HCT116 (cell line): Measurements from ENCODE around the gene KSR2. TPM values are rescaled to one million over a fixed set of nuclear protein-coding genes. Genes with fewer than 3 reads are reported as not detected.

Source experiments
- ATAC-seq: fragments of 200-7000 bp; cut with Tn5 transposase; 2 replicates; pipeline ENCODE4 v1.9.1; 2020; ENCODE audit warnings: mild to moderate bottlenecking, moderate library complexity
- BruUV-seq: library from RNA; stranded (reverse); fragments of 400-500 nt; replicated peaks from 2 replicates; lab custom pipeline; 2021; lab: Mats Ljungman, UMichigan
- CTCF ChIA-PET: fragments of 300-600 bp; sonication (Branson Sonifier 250); formaldehyde crosslinking; loops from one replicate; lab custom pipeline; 2021; ENCODE audit warnings: antibody characterized with exemption; lab: Charles Lee
- POLR2A ChIA-PET: fragments of 300-600, 350-600 bp; sonication (Branson Sonifier 250); formaldehyde crosslinking; loops from one replicate; lab custom pipeline; 2021; ENCODE audit warnings: antibody characterized with exemption; lab: Charles Lee
- RAD21 ChIA-PET, 2 experiments: fragments of 300-600 bp; sonication (Branson Sonifier 250); formaldehyde crosslinking; loops; one replicate each; lab custom pipeline; 2023; ENCODE audit warnings: low total read pairs in 2 of 2; ENCODE audit not compliant: uncharacterized antibody in 2 of 2, unreplicated experiment in 2 of 2, low non-redundant PET in 1 of 2; lab: Charles Lee
- DNase-seq: peaks from one replicate; pipeline ENCODE4 v3.0.0-alpha.2; 2010; ENCODE audit warnings: low read depth, low spot score
- H2AFZ ChIP-seq: fragments of 200-600 bp; shearing (Covaris generic), sonication (generic); 2 replicates; pipeline ENCODE4 v1.6.1; 2017; ENCODE audit warnings: low read depth, mixed run types, mixed read lengths, antibody characterized with exemption, low read length; ENCODE audit not compliant: poor library complexity, severe bottlenecking
- H3K27ac ChIP-seq: 2 replicates; pipeline ENCODE4 v1.5.1; 2012; ENCODE audit warnings: low read depth, low read length
- H3K27me3 ChIP-seq: fragments of 200-600 bp; sonication (generic); 2 replicates; pipeline ENCODE4 v1.6.1; 2016; ENCODE audit warnings: mixed run types, low read length, mixed read lengths; ENCODE audit not compliant: insufficient read depth
- H3K36me3 ChIP-seq, 2 experiments: fragments of 200-500 bp in 1 of 2; fragments of 200-600 bp in 1 of 2; sonication (Bioruptor generic) in 1 of 2; sonication (generic) in 1 of 2; 2 replicates each; pipeline versions ENCODE4 v1.5.1 to v1.6.1; 2014 to 2016; ENCODE audit warnings: low read length in 2 of 2, inconsistent platforms in 1 of 2, mixed read lengths in 1 of 2, mixed run types in 1 of 2; ENCODE audit not compliant: insufficient read depth in 2 of 2, control insufficient read depth in 1 of 2
- H3K4me1 ChIP-seq, 2 experiments: fragments of 200-600 bp in 1 of 2; sonication (generic) in 1 of 2; 2 replicates each; pipeline versions ENCODE4 v1.5.1 to v1.6.1; 2012 to 2017; ENCODE audit warnings: low read length in 2 of 2, inconsistent platforms in 1 of 2, mild to moderate bottlenecking in 1 of 2, mixed read lengths in 1 of 2, mixed run types in 1 of 2, moderate library complexity in 1 of 2; ENCODE audit not compliant: insufficient read depth in 2 of 2, control insufficient read depth in 1 of 2
- H3K4me2 ChIP-seq: fragments of 200-600 bp; sonication (generic); 2 replicates; pipeline ENCODE4 v1.6.1; 2017; ENCODE audit warnings: mixed run types, low read length, mixed read lengths
- H3K4me3 ChIP-seq, 2 experiments: fragments of 200-600 bp in 1 of 2; sonication (generic) in 1 of 2; replicated peaks in 1 of 2; 2 replicates each; pipeline ENCODE4 v1.5.1; 2011 to 2016; ENCODE audit warnings: low read length in 2 of 2, control low read depth in 1 of 2, low read depth in 1 of 2, mild to moderate bottlenecking in 1 of 2, mixed read lengths in 1 of 2, mixed run types in 1 of 2
- H3K79me2 ChIP-seq: fragments of 200-600 bp; sonication (generic); 2 replicates; pipeline ENCODE4 v1.6.1; 2017; ENCODE audit warnings: mild to moderate bottlenecking, mixed run types, low read length, moderate library complexity, mixed read lengths; ENCODE audit not compliant: insufficient read depth
- H3K9ac ChIP-seq: fragments of 200-600 bp; sonication (generic); 2 replicates; pipeline ENCODE4 v1.6.1; 2016; ENCODE audit warnings: low read length, mixed read lengths
- H3K9me2 ChIP-seq: fragments of 200-600 bp; sonication (generic), shearing (Covaris generic); 2 replicates; pipeline ENCODE4 v1.6.1; 2017; ENCODE audit warnings: mixed run types, mild to moderate bottlenecking, moderate library complexity; ENCODE audit not compliant: insufficient read depth
- H3K9me3 ChIP-seq, 2 experiments: fragments of 200-500 bp in 1 of 2; fragments of 200-600 bp in 1 of 2; sonication (Bioruptor generic) in 1 of 2; sonication (generic) in 1 of 2; 2 replicates each; pipeline ENCODE4 v1.6.1; 2014 to 2017; ENCODE audit warnings: low read length in 2 of 2, mixed read lengths in 2 of 2, inconsistent platforms in 1 of 2, low read depth in 1 of 2, mild to moderate bottlenecking in 1 of 2, mixed run types in 1 of 2, moderate library complexity in 1 of 2; ENCODE audit not compliant: control insufficient read depth in 1 of 2, insufficient read depth in 1 of 2
- H4K20me1 ChIP-seq: fragments of 200-600 bp; sonication (generic), shearing (Covaris generic); 2 replicates; pipeline ENCODE4 v1.6.1; 2017; ENCODE audit warnings: mixed run types, mild to moderate bottlenecking, moderate library complexity; ENCODE audit not compliant: insufficient read depth
- CBX3 ChIP-seq: IDR thresholded peaks from 2 replicates; pipeline ENCODE4 v1.6.1; 2012; ENCODE audit warnings: low read depth
- CEBPB ChIP-seq: IDR thresholded peaks from 2 replicates; pipeline ENCODE4 v1.6.1; 2012; ENCODE audit warnings: low read depth
- ELF1 ChIP-seq: IDR thresholded peaks from 2 replicates; pipeline ENCODE4 v1.6.1; 2012; ENCODE audit warnings: low read depth, borderline replicate concordance
- EZH2phosphoT487 ChIP-seq: fragments of 200-600 bp; IDR thresholded peaks from 2 replicates; pipeline ENCODE4 v1.6.1; 2018; ENCODE audit warnings: antibody characterized with exemption, borderline replicate concordance
- FOSL1 ChIP-seq: IDR thresholded peaks from 2 replicates; pipeline ENCODE4 v1.6.1; 2012; ENCODE audit warnings: low read depth
- JUND ChIP-seq: IDR thresholded peaks from 2 replicates; pipeline ENCODE4 v1.6.1; 2012
- MAX ChIP-seq: IDR thresholded peaks from 2 replicates; pipeline ENCODE4 v1.6.1; 2012
- RAD21 ChIP-seq: IDR thresholded peaks from 2 replicates; pipeline ENCODE4 v1.6.1; 2012; ENCODE audit warnings: low read depth, mild to moderate bottlenecking
- REST ChIP-seq: IDR thresholded peaks from 2 replicates; pipeline ENCODE4 v1.6.1; 2012; ENCODE audit warnings: low read depth
- SIN3A ChIP-seq: IDR thresholded peaks from 2 replicates; pipeline ENCODE4 v1.6.1; 2012; ENCODE audit warnings: low read depth
- SP1 ChIP-seq: IDR thresholded peaks from 2 replicates; pipeline ENCODE4 v1.6.1; 2012; ENCODE audit warnings: low read depth
- SRF ChIP-seq: IDR thresholded peaks from 2 replicates; pipeline ENCODE4 v1.6.1; 2012; ENCODE audit warnings: low read depth
- YY1 ChIP-seq: IDR thresholded peaks from 2 replicates; pipeline ENCODE4 v1.6.1; 2011; ENCODE audit warnings: low read length, low read depth, moderate library complexity, mild to moderate bottlenecking; ENCODE audit not compliant: insufficient replicate concordance; ENCODE audit errors: extremely low read depth
- ZFX ChIP-seq: fragments of 450-650 bp; IDR thresholded peaks from 2 replicates; pipeline ENCODE4 v1.6.1; 2017
- intact Hi-C: fragments of 100-400 bp; cut with micrococcal nuclease; formaldehyde crosslinking; loops from 2 replicates; pipeline ENCODE4 v1.10.0; 2022
- total RNA-seq: library from RNA; stranded (reverse); gene quantifications from one replicate; pipeline ENCODE4 v1.2.1, GENCODE V29; 2021; ENCODE audit not compliant: unreplicated experiment

The KSR2 gene
- total RNA-seq, 1 experiment from 2014 or later = 10.1 TPM

- intact Hi-C loops = no loop called here
- POLR2A ChIA-PET = no interaction called here
- RAD21 ChIA-PET = no interaction called here
Observed at GRCh38 chr12:117563007-117563406, 405.8 kb downstream of the KSR2 start.

More at GRCh38 chr12:117563007-117563406, 405.8 kb downstream of the KSR2 start:
- no peaks in the 10 kb centered on the region for H3K36me3 ChIP-seq
- ATAC-seq = no peak
- TF ChIP-seq JUND (no peak), CEBPB (no peak), REST (no peak), ELF1 (no peak), MAX (no peak), FOSL1 (no peak), ZFX (no peak), EZH2phosphoT487 (no peak), YY1 (no peak), SP1 (no peak), SRF (no peak), SIN3A (no peak), CBX3 (no peak), RAD21 (no peak)
- TF ChIP-seq, all 23 proteins: peak for 0
- Histone ChIP-seq H3K4me3 (no peak overlapping the region), H3K4me2 (no peak overlapping the region), H4K20me1 (no peaks in the 10 kb centered on the region), H2AFZ (no peak overlapping the region), H3K9me3 (no peaks in the 10 kb centered on the region), H3K79me2 (no peaks in the 10 kb centered on the region), H3K27ac (no peak overlapping the region), H3K9ac (no peak overlapping the region), H3K27me3 (no peaks in the 10 kb centered on the region), H3K4me1 (no peaks in the 10 kb centered on the region), H3K9me2 (no peaks in the 10 kb centered on the region)
- CTCF ChIA-PET = no interaction called here
- no TSS peak for BruUV-seq
- DNase-seq = no peak
